Activated naive CD4-positive, alpha-beta T cell treated with anti-CD3 and anti-CD28 coated beads for 36 hours (primary cell): ENCODE measurements around the gene ZNF227. TPM values are rescaled to one million over a fixed set of nuclear protein-coding genes. Genes with fewer than 3 reads are reported as not detected.
"Not testable (repeated sequence)": the region's sequence is repeated elsewhere in the genome, so short reads cannot be mapped to it uniquely, and the experiment has no call there.

Source experiments
- CTCF ChIA-PET: fragments of 350-600 bp; sonication (Branson Sonifier 250); formaldehyde crosslinking; loops from one replicate; lab custom pipeline; 2021; ENCODE audit warnings: antibody characterized with exemption; lab: Charles Lee
- DNase-seq: peaks from one replicate; pipeline ENCODE4 v3.0.0-alpha.2; 2020
- H3K27ac Mint-ChIP-seq: one replicate; pipeline ENCODE4 v1.8.0; 2021; ENCODE audit warnings: mild to moderate bottlenecking, mixed read lengths
- H3K27me3 Mint-ChIP-seq: one replicate; pipeline ENCODE4 v1.8.0; 2021; ENCODE audit warnings: low read depth, mixed read lengths
- H3K36me3 Mint-ChIP-seq: one replicate; pipeline ENCODE4 v1.8.0; 2021; ENCODE audit warnings: low read depth, mixed read lengths
- H3K4me1 Mint-ChIP-seq: one replicate; pipeline ENCODE4 v1.8.0; 2021; ENCODE audit warnings: low read depth, mixed read lengths
- H3K4me3 Mint-ChIP-seq: one replicate; pipeline ENCODE4 v1.8.0; 2021; ENCODE audit warnings: mild to moderate bottlenecking, moderate library complexity, mixed read lengths
- H3K9me3 Mint-ChIP-seq: one replicate; pipeline ENCODE4 v1.8.0; 2021; ENCODE audit warnings: mixed read lengths
- intact Hi-C: fragments of 100-400 bp; cut with micrococcal nuclease; formaldehyde crosslinking; loops from one replicate; pipeline ENCODE4 v1.15.1; 2023
- total RNA-seq, 2 experiments: library from RNA; stranded (reverse); gene quantifications; one replicate each; pipeline ENCODE4 v1.2.3, GENCODE V29; 2021

Gene ZNF227
- 10 to 100 TPM; 17.9 to 19.4 TPM for total RNA-seq

DNA sequence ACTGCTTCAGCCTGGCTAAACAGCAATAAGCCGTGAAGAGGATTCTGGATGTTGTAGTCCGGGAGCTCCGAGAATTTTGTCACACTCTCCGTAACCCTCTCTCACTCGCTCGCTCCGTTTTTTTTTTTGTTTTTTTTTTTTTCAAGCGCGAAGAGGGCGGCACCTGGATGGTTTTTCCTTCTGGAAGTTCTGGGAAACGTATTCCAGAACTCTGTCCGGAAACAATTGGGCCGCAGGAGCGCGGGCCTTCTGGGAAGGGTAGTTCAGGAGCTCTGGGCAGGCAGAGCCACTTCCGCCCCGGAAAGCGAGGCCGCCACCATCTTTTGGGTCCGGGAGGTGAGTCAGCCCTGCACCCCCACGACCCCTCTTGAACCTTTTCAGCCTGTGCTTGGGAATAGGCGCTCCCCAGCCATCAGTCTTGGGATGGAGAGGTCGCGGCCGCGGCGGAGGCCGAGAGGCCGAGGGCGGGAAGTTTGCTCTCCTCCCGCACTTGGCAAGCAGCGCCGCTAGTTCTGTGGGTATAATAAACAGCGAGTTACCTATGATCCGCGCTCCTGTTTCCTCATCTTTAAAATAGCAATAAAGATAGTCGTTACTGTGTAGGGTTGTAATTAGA, at the start of gene ZNF227:
Gene ZNF227, plus strand, starts transcription at position 283 of the 616 bp plus-strand sequence. CDS start 5,261 bp downstream, outside the sequence.
- intact Hi-C loops: loop anchor here (1.0 to 5.0 kb wide), 6 partner anchors 72 to 385 kb away; partner anchors contain the start of genes ZNF224, ZNF234, ZNF235 and ZNF283
- Mint-ChIP-seq H3K4me3 (peak within 1 kb of the TSS; percentile 88), H3K4me1 (peaks cover 17% of the 10 kb centered on the region), H3K36me3 (peaks cover 35% of the 10 kb centered on the region), H3K27ac (peak within 1 kb of the TSS; percentile 89), H3K9me3 (peaks cover 9% of the 10 kb centered on the region), H3K27me3 (no peaks in the 10 kb centered on the region)
- DNase-seq: peak; percentile 89
- CTCF ChIA-PET: interaction anchor here (0.7 kb wide), 1 partner anchor 463 kb away, joined by 4 read pairs; no protein-coding TSS in a partner anchor

DNA sequence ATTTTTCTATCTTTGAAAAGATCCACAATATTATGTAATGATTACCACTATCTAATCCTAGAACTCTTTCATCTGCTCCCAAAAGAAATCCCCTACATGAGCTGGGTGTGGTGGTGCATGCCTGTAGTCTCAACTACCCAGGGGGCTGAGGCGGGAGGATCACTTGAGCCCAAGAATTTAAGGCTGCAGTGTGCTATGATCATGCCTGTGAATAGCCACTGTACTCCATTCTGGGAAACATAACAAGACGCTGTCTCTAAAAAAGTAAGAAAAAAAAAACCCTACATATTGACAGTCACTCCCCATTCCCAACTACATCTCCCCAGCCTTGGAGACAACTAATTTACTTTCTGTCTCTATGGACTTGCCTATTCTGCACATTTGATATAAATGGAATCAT, 48.5 kb upstream of the ZNF227 start:
- H3K4me1 Mint-ChIP-seq: peaks cover 27% of the 10 kb centered on the region
- CTCF ChIA-PET: no interaction called here

DNA sequence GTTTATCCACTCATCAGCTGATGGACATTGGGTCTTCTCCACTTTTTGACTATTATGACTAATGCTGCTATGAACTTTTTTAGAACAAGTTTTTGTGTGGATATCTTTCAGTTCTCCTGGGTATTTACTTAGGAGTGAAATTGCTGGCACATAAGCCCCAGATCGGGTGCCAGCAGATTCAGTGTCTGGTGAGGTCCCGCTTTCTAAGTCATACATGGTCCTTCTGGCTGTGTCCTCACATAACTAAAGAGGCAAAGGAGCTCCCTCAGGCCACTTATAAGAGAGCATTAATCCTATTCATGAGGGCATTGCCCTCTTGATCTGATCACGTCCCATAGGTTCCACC, 48.0 kb upstream of the ZNF227 start:
- no peak for DNase-seq
- Mint-ChIP-seq H3K27me3 (no peaks in the 10 kb centered on the region), H3K36me3 (peaks cover 37% of the 10 kb centered on the region), H3K9me3 (peaks cover 36% of the 10 kb centered on the region), H3K27ac (peak overlapping the region; percentile 93), H3K4me1 (peaks cover 27% of the 10 kb centered on the region), H3K4me3 (peak overlapping the region; percentile 94)
- intact Hi-C loops: loop anchor here (10.0 kb wide), 1 partner anchor 159 kb away; the partner anchor contains the start of gene ZNF230
- CTCF ChIA-PET: interaction anchor here (1.4 kb wide), 1 partner anchor 51 kb away, joined by 3 read pairs; no protein-coding TSS in a partner anchor

More for the DNA sequence above, 48.5 kb upstream of the ZNF227 start:
- Mint-ChIP-seq H3K9me3 (peaks cover 40% of the 10 kb centered on the region), H3K36me3 (peaks cover 34% of the 10 kb centered on the region), H3K27me3 (no peaks in the 10 kb centered on the region), H3K4me3 (no peak overlapping the region), H3K27ac (no peak overlapping the region)
- DNase-seq: no peak
- intact Hi-C loops: loop anchor here (10.0 kb wide), 1 partner anchor 159 kb away; the partner anchor contains the start of gene ZNF230

DNA sequence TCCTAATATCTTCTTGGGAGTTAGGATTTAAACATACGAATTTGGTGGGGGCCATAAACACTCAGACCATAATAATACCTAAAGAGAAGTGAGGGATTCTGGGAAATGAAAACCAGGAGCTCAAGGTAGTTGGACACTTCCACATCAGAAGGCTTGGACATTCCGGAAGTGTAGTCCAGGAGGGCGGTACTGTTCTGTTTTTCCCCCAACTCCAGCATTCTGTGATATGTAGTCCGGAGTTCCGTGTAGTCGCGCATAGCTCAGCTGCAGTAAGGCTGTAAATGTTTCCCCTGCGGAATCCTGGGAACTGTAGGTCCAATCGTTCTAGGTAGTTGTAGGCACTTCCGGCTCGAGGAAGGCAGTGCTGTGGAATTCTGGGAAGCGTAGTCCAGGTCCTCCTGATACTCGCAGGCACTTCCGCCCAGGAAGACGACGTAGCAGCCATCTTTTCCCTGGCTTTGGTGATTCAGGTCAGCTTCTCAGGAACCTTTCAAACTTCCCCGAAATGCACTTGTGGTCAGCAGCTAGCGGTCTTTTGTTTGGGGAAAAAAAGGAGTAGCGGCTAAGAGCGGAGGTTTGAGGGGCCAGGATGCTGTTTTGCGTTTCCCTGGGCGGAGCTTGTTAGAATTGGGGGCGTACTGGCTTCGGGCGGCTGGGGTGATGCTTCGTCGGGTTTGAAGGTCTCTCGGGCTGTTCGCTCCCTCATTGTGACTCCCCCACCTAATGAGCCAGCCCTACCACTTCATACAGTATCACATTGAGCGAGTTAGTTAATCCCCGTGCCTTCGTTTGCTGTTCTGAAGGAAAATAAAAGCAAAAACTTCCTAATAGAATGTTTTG, 47.4 kb upstream of the ZNF227 start, which contains the start of gene ZNF226:
Gene ZNF226, plus strand, starts transcription at position 428 of the 840 bp plus-strand sequence. CDS start 4,981 bp downstream, outside the sequence.
- H3K4me1 Mint-ChIP-seq: peaks cover 27% of the 10 kb centered on the region
- DNase-seq: peak; percentile 90
- CTCF ChIA-PET: interaction anchor here (1.4 kb wide), 1 partner anchor 51 kb away, joined by 3 read pairs; no protein-coding TSS in a partner anchor
- peaks cover 38% of the 10 kb centered on the region for H3K9me3 Mint-ChIP-seq
- H3K4me3 Mint-ChIP-seq: peak within 1 kb of the TSS; percentile 94
- intact Hi-C loops: loop anchor here (1.0 to 10.0 kb wide), 4 partner anchors 24 to 160 kb away; partner anchors contain the start of genes ZNF225, ZNF230 and ZNF234
- peak within 1 kb of the TSS; percentile 93 for H3K27ac Mint-ChIP-seq
- no peaks in the 10 kb centered on the region for H3K27me3 Mint-ChIP-seq
- peaks cover 43% of the 10 kb centered on the region for H3K36me3 Mint-ChIP-seq

DNA sequence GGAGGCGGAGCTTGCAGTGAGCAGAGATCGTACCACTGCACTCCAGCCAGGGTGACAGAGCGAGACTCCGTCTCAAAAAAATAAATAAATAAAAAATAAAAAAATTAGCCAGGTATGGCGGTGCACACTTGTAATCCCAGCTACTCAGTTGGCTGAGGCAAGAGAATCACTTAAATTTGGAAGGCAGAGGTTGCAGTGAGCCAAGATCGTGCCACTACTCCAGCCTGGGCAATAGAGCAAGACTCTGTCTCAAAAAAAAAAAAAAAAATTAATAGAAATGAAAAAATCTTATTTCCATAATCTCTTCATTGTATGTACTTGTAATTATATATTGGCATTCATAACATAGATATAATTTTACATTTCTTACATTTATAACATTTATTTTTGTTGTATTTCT, 41.7 kb upstream of the ZNF227 start:
- intact Hi-C loops, DNase-seq, CTCF ChIA-PET: not testable (repeated sequence)

DNA sequence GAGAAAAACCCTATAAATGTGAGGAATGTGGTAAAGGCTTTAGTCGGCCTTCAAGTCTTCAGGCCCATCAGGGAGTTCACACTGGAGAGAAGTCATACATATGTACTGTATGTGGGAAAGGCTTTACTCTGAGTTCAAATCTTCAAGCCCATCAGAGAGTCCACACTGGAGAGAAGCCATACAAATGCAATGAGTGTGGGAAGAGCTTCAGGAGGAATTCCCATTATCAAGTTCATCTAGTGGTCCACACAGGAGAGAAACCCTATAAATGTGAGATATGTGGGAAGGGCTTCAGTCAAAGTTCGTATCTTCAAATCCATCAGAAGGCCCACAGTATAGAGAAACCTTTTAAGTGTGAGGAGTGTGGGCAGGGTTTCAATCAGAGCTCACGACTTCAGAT, 35.7 kb upstream of the ZNF227 start:
- intact Hi-C loops: no loop called here
- Mint-ChIP-seq H3K4me3 (no peak overlapping the region), H3K9me3 (peaks cover 84% of the 10 kb centered on the region), H3K36me3 (peaks cover 71% of the 10 kb centered on the region), H3K27ac (no peak overlapping the region), H3K4me1 (no peaks in the 10 kb centered on the region), H3K27me3 (no peaks in the 10 kb centered on the region)
- DNase-seq: no peak
- CTCF ChIA-PET: no interaction called here

More for the DNA sequence above, 41.7 kb upstream of the ZNF227 start:
- H3K9me3 Mint-ChIP-seq: peaks cover 56% of the 10 kb centered on the region
- H3K36me3 Mint-ChIP-seq: peaks cover 89% of the 10 kb centered on the region
- not testable (repeated sequence) for H3K4me3 Mint-ChIP-seq, H3K27ac Mint-ChIP-seq, H3K27me3 Mint-ChIP-seq
- H3K4me1 Mint-ChIP-seq: peaks cover 18% of the 10 kb centered on the region

DNA sequence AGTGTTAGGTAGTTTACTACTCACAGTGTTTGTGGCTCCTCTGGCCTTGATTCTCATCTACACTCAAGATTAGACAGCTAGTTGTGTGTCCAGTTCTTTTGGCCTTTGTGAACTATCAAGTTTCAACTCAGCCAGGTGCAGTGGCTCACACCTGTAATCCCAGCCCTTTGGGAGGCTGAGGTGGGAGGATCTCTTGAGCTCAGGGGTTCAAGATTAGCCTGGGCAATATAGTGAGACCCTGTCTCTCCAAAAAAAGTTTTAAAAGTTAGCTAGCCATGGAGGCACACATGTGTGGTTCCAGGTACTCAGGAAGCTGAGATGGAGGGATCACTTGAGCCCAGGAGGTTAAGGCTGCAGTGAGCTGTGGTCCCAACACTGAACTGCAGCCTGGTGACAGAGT, 31.4 kb upstream of the ZNF227 start:
- CTCF ChIA-PET: no interaction called here
- peaks cover 75% of the 10 kb centered on the region for H3K9me3 Mint-ChIP-seq
- no peaks in the 10 kb centered on the region for H3K4me1 Mint-ChIP-seq
- intact Hi-C loops: no loop called here
- H3K27ac Mint-ChIP-seq: no peak overlapping the region
- H3K4me3 Mint-ChIP-seq: no peak overlapping the region
- DNase-seq: no peak
- no peaks in the 10 kb centered on the region for H3K27me3 Mint-ChIP-seq
- H3K36me3 Mint-ChIP-seq: peaks cover 37% of the 10 kb centered on the region

DNA sequence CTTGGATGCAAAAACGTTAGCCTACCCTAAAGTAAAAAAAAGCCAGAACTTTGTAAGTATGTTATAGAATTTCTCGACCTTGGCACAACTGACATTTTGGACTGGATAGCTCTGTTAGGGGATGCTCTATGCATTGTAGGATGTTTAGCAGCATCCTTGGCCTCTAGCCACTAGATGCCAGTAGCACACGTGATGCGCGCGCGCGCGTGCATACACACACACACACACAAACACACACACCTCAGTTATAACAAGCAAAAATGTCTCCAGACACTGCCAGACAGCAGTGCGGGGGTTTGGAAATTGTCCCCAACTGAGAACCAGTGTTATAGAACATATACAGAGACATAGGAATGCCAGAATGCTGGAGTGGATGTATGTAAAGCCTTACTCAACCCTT, 30.2 kb upstream of the ZNF227 start:
- no peaks in the 10 kb centered on the region for H3K4me1 Mint-ChIP-seq
- H3K9me3 Mint-ChIP-seq: peaks cover 69% of the 10 kb centered on the region
- no peak overlapping the region for H3K27ac Mint-ChIP-seq
- DNase-seq: no peak
- peaks cover 25% of the 10 kb centered on the region for H3K36me3 Mint-ChIP-seq
- CTCF ChIA-PET: no interaction called here
- no peak overlapping the region for H3K4me3 Mint-ChIP-seq
- intact Hi-C loops: no loop called here
- no peaks in the 10 kb centered on the region for H3K27me3 Mint-ChIP-seq

DNA sequence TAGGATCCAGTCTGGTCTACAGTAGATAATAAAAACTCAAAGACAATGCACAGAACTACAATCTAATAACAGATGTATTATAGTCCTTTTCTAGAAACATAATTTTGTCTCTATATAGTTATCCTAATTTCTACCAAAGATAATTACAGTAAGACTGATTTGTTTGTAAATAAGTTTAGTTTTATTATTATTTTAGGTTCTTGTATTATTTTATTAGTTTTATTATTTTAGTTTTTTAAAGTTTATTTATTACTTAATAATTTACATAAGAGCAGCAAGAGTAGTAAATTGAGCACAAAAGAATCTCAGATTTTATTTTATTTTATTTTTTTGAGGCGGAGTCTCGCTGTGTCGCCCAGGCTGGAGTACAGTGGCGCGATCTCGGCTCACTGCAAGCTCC, 22.3 kb upstream of the ZNF227 start:
- no peak for DNase-seq
- intact Hi-C loops: no loop called here
- H3K9me3 Mint-ChIP-seq: peaks cover 43% of the 10 kb centered on the region
- H3K4me1 Mint-ChIP-seq: no peaks in the 10 kb centered on the region
- no peaks in the 10 kb centered on the region for H3K27me3 Mint-ChIP-seq
- H3K4me3 Mint-ChIP-seq: no peak overlapping the region
- no peak overlapping the region for H3K27ac Mint-ChIP-seq
- CTCF ChIA-PET: no interaction called here
- peaks cover 19% of the 10 kb centered on the region for H3K36me3 Mint-ChIP-seq

DNA sequence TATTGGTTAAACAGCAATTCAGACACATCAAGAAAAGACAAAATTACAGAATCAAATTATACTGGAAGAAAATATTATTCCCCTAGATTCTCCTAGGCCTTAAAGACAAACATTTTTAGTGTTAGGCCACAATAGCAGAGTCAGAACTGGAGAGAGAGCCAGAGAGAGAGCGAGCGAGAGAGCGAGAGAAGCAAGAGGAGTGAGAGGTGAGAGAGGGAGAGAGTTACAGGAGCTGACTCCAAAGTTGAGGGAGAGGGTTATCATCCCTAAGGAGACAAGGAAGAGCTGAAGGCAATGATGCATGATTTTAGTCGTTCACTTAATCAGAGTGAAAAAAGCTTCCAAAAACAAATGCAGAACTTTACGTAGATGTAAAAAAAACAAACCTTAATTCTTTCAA, 20.2 kb upstream of the ZNF227 start:
- no peaks in the 10 kb centered on the region for H3K4me1 Mint-ChIP-seq
- H3K4me3 Mint-ChIP-seq: no peak overlapping the region
- no peak for DNase-seq
- no peaks in the 10 kb centered on the region for H3K27me3 Mint-ChIP-seq
- H3K36me3 Mint-ChIP-seq: peaks cover 22% of the 10 kb centered on the region
- peaks cover 48% of the 10 kb centered on the region for H3K9me3 Mint-ChIP-seq
- no peak overlapping the region for H3K27ac Mint-ChIP-seq
- CTCF ChIA-PET: no interaction called here
- intact Hi-C loops: no loop called here

DNA sequence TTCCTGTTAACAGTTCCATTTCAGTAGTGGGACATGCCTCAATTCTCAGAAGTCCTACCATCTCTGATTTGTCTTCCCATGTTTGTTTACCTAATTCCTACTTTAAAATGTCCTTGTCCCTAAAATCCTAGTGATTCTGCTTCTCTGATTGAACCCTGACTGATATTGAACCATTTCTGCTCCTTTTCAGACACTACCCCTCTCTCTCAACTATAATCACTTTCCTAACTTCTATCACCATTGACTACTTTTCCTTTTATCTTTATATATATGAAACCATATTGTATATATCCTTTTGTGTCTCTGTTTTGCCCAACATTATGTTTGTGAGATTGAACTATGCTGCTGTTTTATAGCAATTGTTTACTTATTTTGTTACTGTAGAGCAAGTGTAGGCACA, 15.6 kb upstream of the ZNF227 start:
- H3K36me3 Mint-ChIP-seq: peaks cover 13% of the 10 kb centered on the region
- no peak for DNase-seq
- H3K9me3 Mint-ChIP-seq: peaks cover 41% of the 10 kb centered on the region
- H3K27me3 Mint-ChIP-seq: no peaks in the 10 kb centered on the region
- no peak overlapping the region for H3K4me3 Mint-ChIP-seq
- intact Hi-C loops: no loop called here
- no peak overlapping the region for H3K27ac Mint-ChIP-seq
- no peaks in the 10 kb centered on the region for H3K4me1 Mint-ChIP-seq
- CTCF ChIA-PET: no interaction called here

DNA sequence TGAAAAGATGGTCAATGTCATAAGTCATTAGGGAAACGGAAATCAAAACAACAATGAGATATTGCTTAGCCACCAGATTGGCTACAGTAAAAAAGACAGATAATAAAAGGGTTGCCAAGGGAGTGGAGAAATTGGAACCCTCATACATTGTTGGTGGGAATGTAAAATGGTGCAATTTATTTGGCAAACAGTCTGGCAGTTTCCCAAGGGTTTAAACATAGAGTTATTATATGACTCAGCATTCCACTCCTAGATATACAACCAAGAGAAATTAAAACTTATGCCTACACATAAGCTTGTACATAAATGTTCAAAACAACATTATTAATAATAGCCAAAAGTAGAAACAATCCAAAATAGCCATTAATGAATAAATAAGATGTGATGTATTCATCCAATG, 9.9 kb upstream of the ZNF227 start:
- Mint-ChIP-seq H3K36me3 (peaks cover 3% of the 10 kb centered on the region), H3K27ac (no peak overlapping the region), H3K9me3 (peaks cover 22% of the 10 kb centered on the region), H3K4me3 (no peak overlapping the region), H3K27me3 (peaks cover 6% of the 10 kb centered on the region), H3K4me1 (peaks cover 2% of the 10 kb centered on the region)
- DNase-seq: no peak
- intact Hi-C loops: no loop called here
- CTCF ChIA-PET: no interaction called here
